ENCODE results near the gene PPP1CA. TPM values are rescaled to one million over a fixed set of nuclear protein-coding genes. Genes with fewer than 3 reads are reported as not detected.
A peak's percentile ranks its signal among the peaks of the same experiment; 100 is the strongest.
"Not testable (repeated sequence)": the region's sequence is repeated elsewhere in the genome, so short reads cannot be mapped to it uniquely, and the experiment has no call there.

The PPP1CA gene
- polyA plus RNA-seq, 4 donors: 77.6 to 177 (median 146) TPM

DNA sequence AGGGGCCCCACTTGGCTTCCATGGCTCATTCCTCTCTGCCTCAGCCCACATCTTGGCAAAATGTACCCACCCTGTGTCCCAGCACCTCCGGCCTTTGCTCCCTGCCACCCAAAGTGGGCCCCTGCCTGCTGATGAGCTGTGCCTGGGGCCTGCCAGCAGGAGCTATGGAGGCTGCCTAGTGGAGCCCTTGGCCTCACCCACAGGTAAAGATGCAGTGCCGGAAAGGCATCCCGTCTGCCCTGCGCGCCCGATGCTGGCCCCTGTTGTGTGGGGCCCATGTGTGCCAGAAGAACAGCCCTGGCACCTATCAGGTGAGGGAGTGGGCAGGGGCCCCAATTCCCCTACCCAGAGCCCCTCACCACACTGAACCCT lies 3.5 kb upstream of the PPP1CA start:
- no peak for DNase-seq (ENCODE audit: low read depth in 4 of 4, low spot score in 3 of 4)

GRCh38 chr11:67404515-67405195 lies 3.0 kb upstream of the PPP1CA start:
- DNase-seq (ENCODE audit: low read depth in 4 of 4, low spot score in 3 of 4): no peak

DNA sequence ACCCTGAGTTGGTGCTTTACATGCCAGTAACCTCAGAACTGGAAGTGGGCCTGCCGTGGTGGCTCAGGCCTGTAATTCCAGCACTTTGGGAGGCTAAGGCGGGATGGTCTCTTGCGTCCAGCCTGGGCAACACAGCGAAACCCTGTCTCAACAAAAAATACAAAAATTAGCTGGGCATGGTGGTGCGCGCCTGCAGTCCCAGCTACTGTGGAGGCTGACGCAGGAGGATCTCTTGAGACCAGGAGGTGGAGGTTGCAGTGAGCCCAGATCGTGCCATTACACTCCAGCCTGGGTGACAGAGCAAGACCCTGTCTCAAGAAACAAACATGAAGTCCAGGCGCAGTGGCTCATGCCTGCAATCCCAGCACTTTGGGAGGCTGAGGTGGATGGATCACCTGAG lies 1.4 kb upstream of the PPP1CA start:
- DNase-seq (ENCODE audit: low read depth in 4 of 4, low spot score in 3 of 4): not testable (repeated sequence)

DNA sequence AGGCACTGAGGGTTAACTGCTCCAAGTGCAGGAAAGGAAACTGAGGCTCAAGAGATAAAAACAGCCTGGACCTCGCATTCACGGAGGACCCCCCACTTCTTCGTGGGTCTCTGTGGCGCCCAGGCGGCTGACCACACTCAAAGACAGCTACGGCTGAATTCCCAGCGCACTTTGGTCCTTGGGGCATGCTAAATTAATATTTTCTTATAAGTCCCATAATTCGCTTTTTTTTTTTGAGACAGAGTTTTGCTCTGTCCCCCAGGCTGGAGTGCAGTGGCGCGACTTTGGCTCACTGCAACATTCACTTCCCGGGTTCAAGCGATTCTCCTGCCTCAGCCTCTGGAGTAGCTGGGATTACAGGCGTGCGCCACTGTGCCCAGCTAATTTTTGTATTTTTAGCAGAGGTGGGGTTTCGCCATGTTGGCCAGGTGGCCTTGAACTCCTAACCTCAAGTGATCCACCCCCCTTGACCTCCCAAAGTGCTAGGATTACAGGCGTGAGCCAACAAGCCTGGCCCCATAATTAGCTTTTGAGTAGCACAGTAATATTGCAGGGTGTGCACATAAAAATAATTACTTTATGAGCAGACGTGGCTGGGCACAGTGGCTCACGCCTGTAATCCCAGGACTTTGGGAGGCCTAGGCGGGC lies 658 bp upstream of the PPP1CA start:
- DNase-seq (ENCODE audit: low read depth in 4 of 4, low spot score in 3 of 4): not testable (repeated sequence)

DNA sequence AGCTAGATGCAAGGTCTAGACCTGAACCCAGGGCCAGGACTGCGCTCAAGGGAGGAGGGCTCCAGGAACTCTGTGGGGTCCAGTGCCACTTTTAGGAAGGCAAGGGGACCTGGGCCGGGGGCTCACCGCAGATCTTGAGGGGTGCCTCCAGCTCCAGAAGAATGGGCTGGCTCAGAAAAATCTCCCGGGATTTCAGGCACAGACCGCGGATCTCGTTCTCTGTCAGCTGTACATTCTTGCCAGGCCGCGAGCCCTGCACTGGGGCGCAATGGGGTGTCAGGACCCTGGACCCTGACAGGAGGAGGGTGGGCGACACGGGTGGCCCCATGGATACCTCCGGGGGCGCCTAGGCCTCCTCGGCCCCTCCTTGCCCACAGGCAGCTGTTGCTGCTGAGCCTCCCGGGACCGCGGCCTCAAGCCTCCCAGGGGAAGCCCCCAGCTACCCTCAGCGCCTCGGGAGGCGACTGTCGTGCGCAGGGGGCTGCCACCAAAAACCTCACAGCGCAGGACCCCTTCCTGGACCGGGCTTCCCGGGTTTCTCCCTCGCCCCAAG lies 640 bp downstream of the PPP1CA start:
- DNase-seq (ENCODE audit: low read depth in 4 of 4, low spot score in 3 of 4): no peak

DNA sequence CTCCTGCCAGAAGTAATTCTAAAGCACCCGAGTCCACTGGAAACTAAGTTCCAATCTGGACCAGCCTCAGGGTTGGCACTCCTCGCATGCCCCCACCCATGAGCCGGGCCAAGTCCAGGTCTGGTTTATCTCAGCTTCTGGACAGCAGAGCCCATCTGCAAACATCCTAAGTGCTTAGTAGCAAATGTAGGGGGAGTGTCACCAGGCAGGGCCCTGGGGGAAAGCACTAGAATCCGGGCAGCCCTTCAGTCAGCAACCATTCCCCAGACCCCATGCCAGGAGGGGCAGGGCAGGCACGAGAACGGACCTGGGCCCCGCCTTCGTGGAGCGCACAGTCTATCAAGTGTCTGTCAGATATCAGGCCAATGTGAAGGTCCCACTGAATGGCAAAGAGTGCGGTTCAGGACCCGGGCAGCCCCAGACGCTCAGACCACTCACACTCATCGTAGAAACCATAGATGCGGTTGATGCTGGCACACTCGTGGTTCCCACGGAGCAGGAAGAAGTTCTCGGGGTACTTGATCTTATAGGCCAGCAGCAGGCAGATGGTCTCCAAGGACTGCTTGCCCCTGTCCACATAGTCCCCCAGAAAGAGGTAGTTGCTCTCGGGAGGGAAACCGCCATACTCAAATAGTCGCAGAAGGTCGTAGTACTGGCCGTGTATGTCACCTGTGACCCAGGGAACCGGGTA lies 1.3 kb downstream of the PPP1CA start:
- DNase-seq (ENCODE audit: low read depth in 4 of 4, low spot score in 3 of 4): no peak

DNA sequence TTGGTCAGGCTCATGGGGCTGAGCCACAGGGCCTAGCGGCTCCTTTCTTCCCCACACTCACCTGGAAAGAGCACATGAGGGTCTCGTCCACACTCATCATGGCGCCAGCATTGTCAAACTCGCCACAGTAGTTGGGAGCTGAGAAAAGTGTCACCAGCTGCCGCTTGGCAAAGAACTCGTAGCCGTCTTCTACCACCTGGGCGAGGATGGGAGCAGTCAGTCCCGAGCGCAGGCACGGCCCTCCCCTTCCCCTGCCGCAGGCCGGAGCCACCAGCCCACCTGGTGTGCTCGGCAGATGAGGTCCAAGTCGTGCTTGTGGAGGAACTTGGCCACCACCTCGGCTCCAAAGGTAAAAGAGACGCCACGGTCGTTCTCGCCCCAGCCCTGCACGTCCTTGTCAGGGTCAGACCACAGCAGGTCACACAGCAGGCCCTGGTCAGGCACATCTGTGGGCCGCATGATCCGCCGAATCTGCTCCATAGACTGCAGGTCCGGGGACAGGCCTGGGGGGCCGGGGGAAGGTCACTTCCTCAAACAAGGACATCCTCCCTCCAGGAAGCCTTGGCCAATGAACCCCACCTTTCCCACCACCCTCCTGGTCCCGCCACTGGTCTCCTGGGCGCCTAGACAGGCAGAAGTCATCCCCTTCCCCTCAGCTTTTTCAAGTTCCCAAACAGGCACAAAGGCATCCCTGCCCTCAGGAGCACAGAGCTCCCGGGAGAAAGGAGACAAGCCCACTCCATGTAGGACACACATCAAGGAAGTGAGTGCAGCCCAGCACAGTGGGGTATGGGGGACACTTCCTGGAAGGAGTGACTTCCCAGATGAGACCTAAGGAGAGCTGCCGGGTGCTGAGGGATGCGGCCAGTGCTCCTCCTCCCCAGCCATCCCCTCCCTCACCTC lies 2.7 kb downstream of the PPP1CA start:
- DNase-seq (ENCODE audit: low read depth in 4 of 4, low spot score in 3 of 4): no peak

DNA sequence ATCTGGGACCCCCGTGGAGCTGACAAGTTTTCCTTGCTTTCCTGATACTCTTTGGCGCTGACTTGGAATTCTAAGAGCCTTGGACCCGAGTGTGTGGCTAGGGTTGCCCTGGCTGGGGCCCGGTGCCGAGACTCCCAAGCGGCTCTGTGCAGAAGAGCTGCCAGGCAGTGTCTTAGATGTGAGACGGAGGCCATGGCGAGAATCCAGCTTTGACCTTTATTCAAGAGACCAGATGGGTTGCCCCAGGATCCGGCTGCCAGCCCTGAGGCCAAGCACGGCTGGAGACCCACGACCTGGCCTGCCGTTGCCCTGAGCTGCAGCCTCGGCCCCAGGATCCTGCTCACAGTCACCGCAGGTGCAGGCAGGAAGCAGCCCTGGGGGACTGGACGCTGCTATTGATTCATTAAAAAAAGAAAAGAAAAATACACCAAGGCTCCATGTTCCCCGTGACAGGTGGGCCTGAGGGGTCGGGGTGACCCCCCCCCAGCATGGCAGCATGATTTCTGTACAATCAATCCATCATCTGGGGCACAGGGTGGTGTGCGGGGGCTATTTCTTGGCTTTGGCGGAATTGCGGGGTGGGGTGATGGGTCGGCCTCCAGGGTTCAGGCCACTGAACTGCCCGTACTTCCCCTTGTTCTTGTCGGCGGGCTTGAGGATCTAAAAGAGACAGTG lies 3.5 kb downstream of the PPP1CA start:
- no peak for DNase-seq (ENCODE audit: low read depth in 4 of 4, low spot score in 3 of 4)

DNA sequence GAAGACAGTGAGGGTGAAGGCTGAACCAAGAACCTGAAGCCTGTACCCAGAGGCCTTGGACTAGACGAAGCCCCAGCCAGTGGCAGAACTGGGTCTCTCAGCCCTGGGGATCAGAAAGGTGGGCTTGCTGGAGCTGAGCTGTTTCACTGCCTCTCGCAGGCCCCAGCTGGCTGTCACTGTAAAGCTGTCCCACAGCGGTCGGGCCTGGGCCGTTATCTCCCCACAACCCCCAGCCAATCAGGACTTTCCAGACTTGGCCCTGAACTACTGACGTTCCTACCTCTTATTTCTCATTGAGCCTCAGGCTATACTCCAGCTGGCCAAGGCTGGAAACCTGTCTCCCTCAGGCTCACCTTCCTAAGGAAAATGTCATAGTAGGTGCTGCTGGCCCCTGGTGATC lies 4.1 kb downstream of the PPP1CA start:
- DNase-seq (ENCODE audit: low read depth in 4 of 4, low spot score in 3 of 4): no peak

- no peak for DNase-seq (ENCODE audit: low read depth in 4 of 4, low spot score in 3 of 4)
Observed at GRCh38 chr11:67396587-67397389, 4.9 kb downstream of the PPP1CA start.

DNA sequence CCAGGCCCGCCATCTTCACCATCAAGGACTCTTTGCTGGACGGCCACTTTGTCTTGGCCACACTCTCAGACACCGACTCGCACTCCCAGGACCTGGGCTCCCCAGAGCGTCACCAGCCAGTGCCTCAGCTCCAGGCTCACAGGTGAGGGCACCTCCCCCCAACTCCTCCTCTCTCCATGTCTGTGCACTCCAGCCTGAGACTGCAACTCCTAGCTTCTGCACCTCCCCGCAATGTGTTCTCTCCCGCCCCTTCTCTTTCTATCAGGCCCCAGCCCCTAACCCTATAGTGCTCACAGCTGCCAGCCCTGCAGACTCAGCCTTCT lies 5.4 kb downstream of the PPP1CA start:
- DNase-seq (ENCODE audit: low read depth in 4 of 4, low spot score in 3 of 4): no peak

GRCh38 chr11:67395555-67396258 lies 6.0 kb downstream of the PPP1CA start:
- no peak for DNase-seq (ENCODE audit: low read depth in 4 of 4, low spot score in 3 of 4)

DNA sequence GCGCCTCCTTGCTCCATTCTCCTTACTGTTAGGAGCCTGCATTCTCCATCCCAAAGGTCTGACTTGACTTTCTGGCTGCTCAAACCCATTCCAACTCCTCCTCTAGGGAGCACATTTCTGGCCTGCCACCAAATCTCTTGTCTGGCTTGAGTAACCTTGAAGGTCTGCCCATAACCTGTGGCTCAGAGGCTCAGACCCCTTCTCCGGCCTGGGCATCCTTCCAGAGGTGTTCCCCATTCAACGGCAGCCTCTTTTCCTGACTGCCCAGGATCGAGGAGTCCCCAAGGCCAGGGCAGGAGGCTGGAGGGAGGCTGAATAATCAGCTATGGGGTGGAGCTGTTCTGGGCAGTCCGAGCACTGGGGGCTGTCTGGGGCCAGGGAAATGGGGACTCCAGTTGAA lies 7.7 kb downstream of the PPP1CA start:
- DNase-seq (ENCODE audit: low read depth in 4 of 4, low spot score in 3 of 4): no peak

- no peak for DNase-seq (ENCODE audit: low read depth in 4 of 4, low spot score in 3 of 4)
Observed at GRCh38 chr11:67393437-67393836, 8.2 kb downstream of the PPP1CA start.

DNA sequence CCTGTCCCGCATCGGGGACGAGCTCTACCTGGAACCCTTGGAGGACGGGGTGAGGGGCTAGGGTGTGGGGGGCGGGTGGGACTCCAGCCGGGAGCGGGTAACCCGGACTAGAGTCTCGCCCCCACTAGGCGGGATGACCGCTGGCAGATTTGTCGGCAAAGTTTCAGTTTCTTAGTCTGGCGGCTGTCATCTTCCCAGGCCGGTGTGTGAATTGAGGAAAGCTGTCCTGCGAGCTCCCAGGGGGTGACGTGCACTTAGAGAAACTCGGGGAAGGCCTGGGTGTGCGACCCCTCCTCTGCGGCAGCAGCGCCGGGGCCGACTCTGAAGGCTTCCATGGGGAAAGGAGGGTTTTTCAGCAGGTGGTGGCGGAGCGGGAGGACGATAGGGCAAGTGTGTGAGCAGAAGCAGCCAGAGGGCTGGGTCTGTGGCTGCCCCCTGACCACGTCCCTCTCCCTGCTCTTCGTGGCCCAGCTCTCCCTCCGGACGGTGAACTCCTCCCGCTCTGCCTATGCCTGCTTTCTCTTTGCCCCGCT lies 9.4 kb downstream of the PPP1CA start:
- DNase-seq (ENCODE audit: low read depth in 4 of 4, low spot score in 3 of 4): no peak

- peak; percentile 87 to 91 (median 88) for DNase-seq (ENCODE audit: low read depth in 4 of 4, low spot score in 3 of 4)
Observed at GRCh38 chr11:67391304-67392182, 10.1 kb downstream of the PPP1CA start, which contains the start of gene RAD9A. RAD9A (plus strand) TSS chr11:67391986; CDS start chr11:67392045, 59 bp downstream.

DNA sequence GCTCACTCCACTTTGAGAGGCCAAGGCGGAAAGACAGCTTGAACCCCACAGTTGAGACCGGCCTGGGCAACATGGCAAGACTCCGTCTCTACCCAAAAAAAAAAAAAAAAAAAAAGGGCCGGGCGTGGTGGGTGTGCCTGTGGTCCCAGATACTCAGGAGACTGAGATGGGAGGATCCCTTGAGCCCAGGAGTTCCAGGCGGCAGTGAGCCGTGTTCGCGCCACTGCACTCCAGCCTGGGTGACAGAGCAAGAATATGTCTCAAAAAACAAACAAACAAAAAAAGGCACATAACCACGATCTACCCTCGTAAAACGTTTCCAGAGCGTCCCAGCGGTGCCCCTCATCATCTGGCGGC lies 10.7 kb downstream of the PPP1CA start:
- no peak for DNase-seq (ENCODE audit: low read depth in 4 of 4, low spot score in 3 of 4)

GRCh38 chr11:67389477-67389876 lies 12.2 kb downstream of the PPP1CA start:
- no peak for DNase-seq (ENCODE audit: low read depth in 4 of 4, low spot score in 3 of 4)

Data from left renal pelvis (tissue), 4 donors.